ENCODE measurements around the gene HOXA11. TPM values are rescaled to one million over a fixed set of nuclear protein-coding genes. Genes with fewer than 3 reads are reported as not detected.

The HOXA11 gene
- total and polyA plus RNA-seq, 2 of the 4 experiments (the other 2 are of a cell fraction) = 0.05 TPM; not detected in 1

GRCh38 chr7:27174874-27175625, 10.0 kb downstream of the HOXA11 start (continued):
- no peak for TF ChIP-seq SMC3 (IDR thresholded peaks at IDR 0.05; ENCODE audit: low read depth, low read length)
- TF ChIP-seq CTCF (conservative IDR thresholded peaks at IDR 0.05; ENCODE audit: low read depth, low read length) = no peak
- TF ChIP-seq RAD21 (IDR thresholded peaks at IDR 0.05; ENCODE audit: low read length) = no peak

Measured in IMR-90 (cell line).